GM21723 (cell line): ENCODE data around the gene NCAM2.

Experiments used
- ATAC-seq: cut with Tn5 transposase; IDR thresholded peaks from one replicate; pipeline ENCODE4 v1.9.1; 2021; ENCODE audit warnings: mild to moderate bottlenecking, moderate library complexity; ENCODE audit not compliant: unreplicated experiment

The NCAM2 gene

GRCh38 chr21:21406921-21407320 lies 408.7 kb downstream of the NCAM2 start:
- no peak for ATAC-seq

- no peak for ATAC-seq
Observed at GRCh38 chr21:21412096-21412495, 413.9 kb downstream of the NCAM2 start.

- no peak for ATAC-seq
Observed at GRCh38 chr21:21415741-21416140, 417.5 kb downstream of the NCAM2 start.

- no peak for ATAC-seq
Observed at GRCh38 chr21:21434944-21435343, 436.7 kb downstream of the NCAM2 start.

GRCh38 chr21:21436012-21436534 lies 437.9 kb downstream of the NCAM2 start:
- no peak for ATAC-seq

- no peak for ATAC-seq
Observed at GRCh38 chr21:21439761-21440160, 441.6 kb downstream of the NCAM2 start.

- no peak for ATAC-seq
Observed at GRCh38 chr21:21457077-21457476, 458.9 kb downstream of the NCAM2 start.

GRCh38 chr21:21458124-21458631 lies 460.0 kb downstream of the NCAM2 start:
- ATAC-seq: no peak

GRCh38 chr21:21460979-21461378 lies 462.8 kb downstream of the NCAM2 start:
- no peak for ATAC-seq

GRCh38 chr21:21463456-21463855 lies 465.2 kb downstream of the NCAM2 start:
- ATAC-seq: no peak

GRCh38 chr21:21464684-21465083 lies 466.5 kb downstream of the NCAM2 start:
- ATAC-seq: no peak

GRCh38 chr21:21466752-21467151 lies 468.5 kb downstream of the NCAM2 start:
- no peak for ATAC-seq

- ATAC-seq: no peak
Observed at GRCh38 chr21:21468003-21468402, 469.8 kb downstream of the NCAM2 start.

GRCh38 chr21:21481239-21481638 lies 483.0 kb downstream of the NCAM2 start:
- ATAC-seq: no peak

- ATAC-seq: no peak
Observed at GRCh38 chr21:21508859-21509258, 510.6 kb downstream of the NCAM2 start.

GRCh38 chr21:21530680-21531079 lies 532.5 kb downstream of the NCAM2 start:
- ATAC-seq: no peak

- ATAC-seq: no peak
Observed at GRCh38 chr21:21547368-21547953, 549.3 kb downstream of the NCAM2 start.

- no peak for ATAC-seq
Observed at GRCh38 chr21:21559285-21560045, 561.3 kb downstream of the NCAM2 start.
